Right ventricle myocardium inferior (tissue), 1 donor: Measurements from ENCODE around the gene IZUMO3. TPM values are rescaled to one million over a fixed set of nuclear protein-coding genes. Genes with fewer than 3 reads are reported as not detected.
A peak's percentile ranks its signal among the peaks of the same experiment; 100 is the strongest.
"Not testable (repeated sequence)": the region's sequence is repeated elsewhere in the genome, so short reads cannot be mapped to it uniquely, and the experiment has no call there.

Source experiments
- ATAC-seq: fragments of 200-7000 bp; cut with Tn5 transposase; one replicate; pipeline ENCODE4 v1.9.1; 2020; ENCODE audit warnings: mild to moderate bottlenecking, moderate library complexity
- DNase-seq: peaks from one replicate; pipeline ENCODE4 v3.0.0; 2021; ENCODE audit errors: missing footprints
- intact Hi-C: fragments of 100-400 bp; cut with DNase I; formaldehyde crosslinking; loops from one replicate; pipeline ENCODE4 v1.11.0; 2022
- long read RNA-seq: library from polyadenylated mRNA; unstranded; transcript quantifications from one replicate; pipeline ENCODE4 v2.0.0, GENCODE V29; 2021
- total RNA-seq: library from RNA; stranded (reverse); fragmentation: NEBNext Ultra II Directional; extraction: Animal tissue kit (Norgen Biotek cat#: 25700); gene quantifications from one replicate; pipeline ENCODE4 v1.2.1, GENCODE V29; 2021
- donor health status: DM: no; HTN: yes; CAD: no; lungs with severe emphysema.

The IZUMO3 gene
- not detected for total RNA-seq
- long read RNA-seq, result 0 reads

- DNase-seq (peak; percentile 30), ATAC-seq (no peak)
- intact Hi-C loops, result no loop called here
Observed at GRCh38 chr9:24545847-24546522, at the start of gene IZUMO3. Gene IZUMO3 (minus strand): TSS chr9:24545897. CDS start chr9:24545649, 248 bp downstream.

GRCh38 chr9:24594234-24594850, 48.6 kb upstream of the IZUMO3 start:
- DNase-seq (no peak), ATAC-seq (no peak)
- intact Hi-C loops, result no loop called here

- ATAC-seq (no peak), DNase-seq (no peak)
- intact Hi-C loops, result no loop called here
Observed at GRCh38 chr9:24590432-24590831, 44.7 kb upstream of the IZUMO3 start.

GRCh38 chr9:24587883-24588282, 42.2 kb upstream of the IZUMO3 start:
- intact Hi-C loops, result no loop called here
- DNase-seq (no peak), ATAC-seq (no peak)

GRCh38 chr9:24582146-24583126, 36.7 kb upstream of the IZUMO3 start:
- ATAC-seq (no peak), DNase-seq (no peak)
- intact Hi-C loops, result no loop called here

- DNase-seq, ATAC-seq, intact Hi-C loops: not testable (repeated sequence)
Observed at GRCh38 chr9:24580005-24580404, 34.3 kb upstream of the IZUMO3 start.

GRCh38 chr9:24572406-24572805, 26.7 kb upstream of the IZUMO3 start:
- no peak for ATAC-seq
- DNase-seq, result no peak
- intact Hi-C loops, result no loop called here

- DNase-seq (no peak), ATAC-seq (no peak)
- intact Hi-C loops, result no loop called here
Observed at GRCh38 chr9:24561957-24562356, 16.3 kb upstream of the IZUMO3 start.

GRCh38 chr9:24553183-24553552, 7.5 kb upstream of the IZUMO3 start:
- DNase-seq, result no peak
- intact Hi-C loops, result no loop called here
- no peak for ATAC-seq

GRCh38 chr9:24552526-24553182, 7.0 kb upstream of the IZUMO3 start:
- DNase-seq, result no peak
- no peak for ATAC-seq
- intact Hi-C loops, result no loop called here

GRCh38 chr9:24545285-24545684, 412 bp downstream of the IZUMO3 start:
- ATAC-seq (no peak), DNase-seq (no peak)
- intact Hi-C loops, result no loop called here

GRCh38 chr9:24518545-24518944, 27.2 kb downstream of the IZUMO3 start:
- ATAC-seq (no peak), DNase-seq (no peak)
- intact Hi-C loops, result no loop called here

- intact Hi-C loops, result no loop called here
- no peak for DNase-seq
- ATAC-seq, result no peak
Observed at GRCh38 chr9:24516463-24516862, 29.2 kb downstream of the IZUMO3 start.

- intact Hi-C loops, result no loop called here
- ATAC-seq (no peak), DNase-seq (no peak)
Observed at GRCh38 chr9:24509850-24510249, 35.8 kb downstream of the IZUMO3 start.

GRCh38 chr9:24504521-24504920, 41.2 kb downstream of the IZUMO3 start:
- ATAC-seq (no peak), DNase-seq (no peak)
- intact Hi-C loops, result no loop called here

- intact Hi-C loops, result no loop called here
- ATAC-seq (no peak), DNase-seq (no peak)
Observed at GRCh38 chr9:24502206-24502937, 43.3 kb downstream of the IZUMO3 start.

GRCh38 chr9:24500761-24501160, 44.9 kb downstream of the IZUMO3 start:
- intact Hi-C loops, result no loop called here
- no peak for DNase-seq
- no peak for ATAC-seq

GRCh38 chr9:24498632-24499031, 47.1 kb downstream of the IZUMO3 start:
- intact Hi-C loops, result no loop called here
- DNase-seq, result no peak
- ATAC-seq, result no peak
